NCI-H2107 treated with DMSO at 0.1 percent for 48 hours (cell line): ENCODE data around the gene PPT2.
"Not testable (repeated sequence)": the region's sequence is repeated elsewhere in the genome, so short reads cannot be mapped to it uniquely, and the experiment has no call there.

Source experiments
- DNase-seq: peaks from one replicate; lab custom pipeline; 2025; ENCODE audit not compliant: unreplicated experiment; lab: John Stamatoyannopoulos, UW

The PPT2 gene

DNA sequence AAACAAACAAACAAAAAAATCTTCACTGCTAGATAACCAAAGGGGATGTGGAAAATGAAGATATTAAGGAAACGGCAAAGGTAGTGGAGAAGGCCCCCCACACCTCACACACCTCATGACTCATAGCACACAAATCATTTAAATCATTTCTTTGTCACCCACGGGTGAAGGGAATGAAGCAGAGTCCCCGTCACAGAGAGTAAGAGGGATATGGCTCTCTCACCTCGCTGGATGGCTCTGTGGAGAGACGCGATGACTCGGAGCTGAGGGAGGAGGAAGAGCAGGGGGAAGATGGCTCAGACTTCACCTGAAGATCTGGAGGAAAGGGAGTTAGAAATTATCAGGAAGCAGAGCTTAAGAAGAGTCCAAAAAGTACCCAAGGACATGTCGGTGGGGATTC, 27.1 kb upstream of the PPT2 start:
- no peak for DNase-seq

DNA sequence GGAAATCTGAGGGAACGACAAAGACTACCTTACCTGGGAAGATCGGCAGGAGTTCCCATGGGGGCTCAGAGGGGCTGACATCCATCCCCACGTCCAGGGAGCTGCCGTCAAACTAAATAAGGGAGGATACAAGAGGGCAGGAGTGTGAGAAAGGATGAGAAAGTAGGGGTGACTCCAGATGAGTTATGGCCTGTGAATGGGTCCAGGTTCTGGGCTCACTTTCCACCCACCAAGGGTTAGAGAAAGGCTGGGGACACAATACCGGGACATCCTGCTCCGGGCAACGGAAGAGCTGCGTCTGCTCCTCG, 26.6 kb upstream of the PPT2 start:
- no peak for DNase-seq

DNA sequence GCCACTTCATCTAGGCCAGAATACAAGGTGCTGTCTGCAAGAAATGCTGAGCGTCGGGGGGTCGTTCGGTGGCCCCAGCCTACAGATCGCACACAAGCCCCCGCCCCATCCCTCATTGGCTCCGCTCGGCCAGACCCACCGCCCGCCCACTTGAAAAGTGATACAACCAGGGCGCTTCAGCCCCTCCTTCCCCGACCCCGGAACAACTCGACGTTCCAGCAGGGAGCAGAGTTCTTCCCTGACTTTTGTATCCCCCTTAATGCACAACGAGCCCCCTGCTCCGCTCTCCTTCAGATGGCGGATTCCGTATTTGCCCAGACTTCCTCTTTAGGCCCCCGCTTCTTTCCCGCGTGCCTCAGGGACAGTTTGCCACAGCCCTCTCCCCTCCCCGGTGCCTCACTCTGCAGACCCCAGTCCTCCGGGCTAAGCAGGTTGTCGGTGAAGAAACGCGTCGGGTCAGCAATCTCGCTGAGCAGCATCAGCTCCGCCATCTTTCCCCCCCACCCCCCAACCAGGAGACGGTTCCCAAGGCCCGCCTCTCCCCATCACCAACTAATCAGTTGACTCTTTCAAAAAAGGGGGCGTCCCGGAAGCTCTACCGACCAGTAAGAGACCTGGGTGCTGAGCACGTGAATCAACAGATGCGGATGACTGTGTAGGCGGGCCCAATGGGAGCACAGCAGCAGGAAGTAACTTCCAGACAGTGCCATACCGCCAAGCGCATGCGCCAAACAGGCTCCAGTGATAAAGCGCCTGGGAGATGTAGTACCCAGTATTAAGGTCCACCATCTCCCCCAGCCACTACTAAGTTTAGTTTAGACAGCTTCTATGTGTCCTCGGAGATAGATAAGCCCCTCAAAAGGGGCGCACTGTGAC, 26.0 kb upstream of the PPT2 start, which contains the start of gene ATF6B:
Gene ATF6B, minus strand, starts transcription at position 530 of the 876 bp plus-strand sequence. Its CDS starts 39 bp downstream, at position 491.
- peak; percentile 93 for DNase-seq

DNA sequence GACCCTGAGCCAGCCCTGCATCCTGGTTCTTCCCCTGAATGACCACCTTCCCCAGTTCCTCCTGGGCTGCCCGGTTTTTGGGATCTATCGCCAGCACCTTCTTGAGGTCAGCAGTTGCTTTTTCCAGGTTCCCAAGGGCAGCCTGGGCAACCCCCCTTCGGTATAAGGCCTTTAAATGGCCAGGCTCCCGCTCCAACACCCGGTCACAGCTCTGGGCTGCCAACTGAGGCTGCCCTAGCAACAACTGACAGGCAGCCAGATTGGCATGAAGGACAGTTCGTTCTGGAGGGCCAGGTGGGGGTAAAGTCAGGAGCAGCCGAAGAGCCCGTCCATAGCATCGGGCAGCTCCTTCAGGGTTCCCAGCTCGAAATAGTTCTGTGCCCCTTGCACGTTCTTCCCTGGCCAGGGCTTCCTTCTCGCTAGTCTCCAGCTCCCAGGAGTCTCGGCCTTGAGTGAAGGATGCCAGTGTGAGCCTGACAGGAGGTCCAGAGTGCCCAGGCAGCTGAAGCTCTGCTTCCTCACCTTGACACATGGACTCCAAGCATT, 25.1 kb upstream of the PPT2 start:
- DNase-seq, result no peak

DNA sequence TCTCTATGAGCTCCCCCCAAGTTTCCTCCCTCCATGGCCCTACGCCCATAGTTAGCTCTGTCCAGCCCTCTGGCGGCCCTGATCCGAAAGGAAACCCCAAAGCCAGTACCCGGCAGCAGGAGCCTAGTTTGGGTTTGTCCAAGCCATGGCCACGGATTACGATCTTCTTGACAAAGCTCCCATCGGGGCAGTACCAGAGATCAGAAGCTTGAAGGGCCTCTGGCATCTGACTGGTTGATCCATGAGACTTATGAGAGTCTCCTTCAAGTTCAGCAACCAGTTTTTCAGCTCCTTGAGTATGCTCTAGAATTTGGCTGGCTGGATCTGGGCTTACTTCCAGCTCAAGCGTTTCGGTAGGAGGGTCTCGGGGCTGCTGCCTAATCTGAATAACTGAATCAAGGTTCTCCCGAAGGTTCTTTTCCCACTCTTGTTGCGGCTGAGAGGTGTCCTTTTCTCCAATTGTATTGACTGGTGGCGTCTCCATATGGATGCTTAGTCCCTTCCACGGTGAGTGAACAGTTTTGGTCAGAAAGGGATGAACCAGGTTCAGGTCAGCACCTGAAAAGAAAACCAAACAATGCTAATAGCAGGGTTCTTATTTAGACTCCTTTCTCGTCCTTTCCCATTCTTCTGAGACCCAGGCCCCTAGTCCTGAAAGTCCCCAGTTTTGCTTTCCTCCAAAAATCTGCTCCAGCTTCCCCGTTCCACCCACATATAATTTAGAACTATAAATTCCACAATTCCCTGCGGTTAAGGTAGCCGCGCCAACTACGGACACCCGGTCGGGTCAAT, 24.4 kb upstream of the PPT2 start:
- DNase-seq, result peak; percentile 45

GRCh38 chr6:32131439-32131948, 22.4 kb upstream of the PPT2 start:
- no peak for DNase-seq

DNA sequence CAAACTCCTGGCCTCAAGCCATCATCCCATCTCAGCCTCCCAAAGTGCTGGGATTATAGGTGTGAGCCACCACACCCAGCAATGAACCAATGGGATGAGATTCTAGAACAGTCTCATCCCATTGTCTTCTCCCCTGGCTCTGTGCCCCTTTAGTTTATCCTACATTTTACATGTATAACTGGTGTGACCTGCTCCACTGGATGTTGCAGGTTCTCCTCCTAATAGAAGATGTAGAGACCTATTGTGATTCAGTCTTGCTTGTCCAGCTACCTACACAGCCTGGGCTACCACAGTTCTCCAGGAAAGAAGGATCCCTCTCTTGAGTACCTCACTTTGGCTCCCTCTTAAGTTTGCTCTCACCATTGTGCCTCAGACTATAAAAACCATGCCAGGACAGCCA, 21.8 kb upstream of the PPT2 start:
- DNase-seq, result no peak

DNA sequence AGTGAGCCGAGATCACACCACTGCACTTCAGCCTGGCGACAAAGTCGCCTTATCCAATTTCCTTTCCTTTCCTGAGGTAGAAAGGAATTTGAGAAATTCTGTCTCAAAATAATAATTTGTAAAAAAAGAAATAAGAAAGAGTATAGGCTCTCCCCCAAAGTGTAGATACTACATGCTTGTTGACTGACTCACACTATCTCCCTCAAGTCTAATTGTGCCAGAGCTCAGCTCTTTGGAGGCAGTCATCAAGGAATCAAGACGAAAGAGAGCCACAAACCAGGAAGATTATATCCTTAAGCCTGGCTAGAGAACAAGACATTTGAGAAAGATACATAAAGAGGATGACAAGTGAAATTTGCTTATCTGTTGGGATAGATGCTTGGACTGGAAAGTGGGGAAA, 20.2 kb upstream of the PPT2 start:
- no peak for DNase-seq

DNA sequence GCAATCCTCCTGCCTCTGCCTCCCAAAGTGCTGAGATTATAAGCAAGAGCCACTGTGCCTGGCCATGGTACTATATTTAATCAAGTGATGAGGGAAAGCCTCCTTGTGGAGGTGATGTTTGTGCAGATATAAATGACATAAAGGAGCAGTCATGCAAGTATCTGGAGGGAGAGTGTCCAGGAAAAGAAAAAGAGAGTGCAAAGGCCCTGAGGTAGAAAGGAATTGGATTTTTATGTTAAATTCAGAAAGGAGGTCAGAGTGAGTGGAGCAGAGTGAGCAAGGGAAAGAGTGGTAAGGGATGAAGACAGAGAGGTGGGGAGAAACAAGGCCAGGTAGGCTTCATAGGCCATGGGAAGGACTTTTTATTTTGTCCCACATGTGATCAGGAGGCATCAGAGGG, 16.5 kb upstream of the PPT2 start:
- no peak for DNase-seq

DNA sequence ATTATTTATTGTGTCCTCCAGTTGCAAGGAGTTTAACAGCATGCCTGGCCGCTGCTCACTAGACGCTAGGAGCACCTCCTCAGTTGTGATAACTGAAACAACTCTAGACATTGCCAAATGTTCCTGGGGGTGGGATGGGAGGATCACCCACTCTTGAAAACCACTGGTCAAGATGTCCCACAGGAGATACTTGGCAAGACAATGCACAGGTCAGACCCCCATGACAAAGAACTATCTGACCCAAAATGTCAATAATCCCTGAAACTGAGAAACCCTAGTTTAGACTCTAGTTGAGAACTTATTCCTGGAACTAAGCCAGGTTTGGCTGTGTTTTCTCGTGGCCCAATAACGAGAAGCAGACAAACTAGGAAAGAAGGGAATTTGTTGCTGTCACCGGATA, 14.4 kb upstream of the PPT2 start:
- DNase-seq, result no peak

DNA sequence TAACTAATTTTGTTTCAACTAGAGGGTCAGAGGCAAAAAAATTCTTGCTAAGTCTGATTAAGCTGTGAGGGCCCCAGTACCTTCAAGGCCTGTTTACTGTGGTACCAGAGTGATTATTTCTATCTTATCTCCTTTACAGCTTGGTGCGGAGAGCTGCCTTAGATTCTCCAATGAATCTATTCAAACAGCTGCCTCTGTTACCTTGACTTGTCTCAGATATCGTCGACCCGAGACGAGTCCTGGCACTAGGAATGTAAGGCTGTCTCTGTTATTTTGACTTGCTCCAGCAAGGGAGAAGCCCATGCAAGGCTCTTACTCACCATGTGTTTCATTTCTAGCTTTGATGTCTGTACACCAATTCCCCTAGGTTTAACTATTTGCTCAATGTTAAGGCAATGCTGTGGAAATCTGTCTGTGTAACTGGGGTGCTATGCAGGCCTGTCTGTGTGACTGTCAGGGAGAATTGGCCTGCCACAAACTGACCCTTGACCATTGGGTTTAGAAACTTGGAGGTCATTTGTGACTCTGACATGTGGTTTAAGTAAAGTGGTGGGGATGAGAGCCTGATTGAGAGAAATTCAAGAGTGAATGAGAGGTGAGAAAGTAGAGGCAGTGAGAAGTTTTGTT, 13.4 kb upstream of the PPT2 start:
- no peak for DNase-seq

- not testable (repeated sequence) for DNase-seq
These were observed 9.7 kb upstream of the PPT2 start for GRCh38 chr6:32144238-32144637.

GRCh38 chr6:32146287-32146686, 7.7 kb upstream of the PPT2 start:
- no peak for DNase-seq

DNA sequence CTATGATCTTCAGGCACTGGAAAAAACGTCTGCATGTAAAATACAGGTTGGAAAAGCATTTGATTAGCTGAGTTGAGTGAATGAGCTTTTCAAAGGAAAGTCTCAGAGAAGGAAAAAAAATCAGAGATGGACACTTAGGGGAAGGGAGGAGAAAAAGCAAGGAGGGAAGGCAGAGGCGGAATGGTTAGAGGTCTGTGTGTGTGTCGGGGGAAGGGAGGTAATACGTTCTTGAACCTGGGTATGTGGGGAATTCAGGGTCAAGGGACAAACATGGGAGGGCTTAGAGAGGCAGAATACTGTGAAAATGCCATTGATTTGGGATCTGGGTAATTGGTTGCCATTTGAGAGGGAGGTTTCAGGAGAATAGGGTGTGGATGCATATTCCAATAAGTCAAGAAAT, 7.3 kb upstream of the PPT2 start:
- DNase-seq, result no peak

DNA sequence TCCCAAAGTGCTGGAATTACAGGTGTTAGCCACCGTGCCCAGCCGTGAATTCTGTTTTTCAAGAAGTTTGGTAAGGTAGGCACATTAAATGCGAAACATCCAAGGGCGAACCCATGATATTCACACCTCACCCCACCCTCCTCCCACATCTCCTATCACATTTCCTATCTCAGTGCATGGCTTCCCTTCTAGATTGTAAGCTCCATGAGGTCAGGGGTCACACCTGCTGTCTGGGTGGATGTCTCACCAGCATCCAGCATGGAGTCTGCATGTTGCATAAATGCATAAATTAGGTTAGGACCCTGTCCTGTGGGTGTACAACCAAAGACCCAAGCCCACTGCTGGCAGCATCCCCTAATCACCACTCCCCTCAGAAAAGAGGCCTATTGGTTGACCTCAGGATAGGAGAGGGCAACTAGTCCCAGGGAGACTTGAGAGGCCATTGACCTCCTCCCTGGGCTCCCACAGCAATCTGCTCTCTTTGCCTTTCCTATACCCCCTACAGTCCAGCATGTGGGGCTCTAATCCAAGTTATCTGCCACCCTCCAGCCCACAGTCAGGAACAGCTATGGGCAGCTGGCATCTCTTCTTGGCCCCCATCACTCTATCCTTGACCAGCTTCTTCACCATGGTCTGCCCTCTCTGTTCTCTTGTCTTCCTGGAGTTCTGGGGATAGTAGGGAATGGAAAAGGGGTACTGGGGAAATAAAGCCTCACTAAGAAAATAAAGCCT, 6.4 kb upstream of the PPT2 start:
- DNase-seq, result no peak

GRCh38 chr6:32148289-32149091, 5.5 kb upstream of the PPT2 start:
- no peak for DNase-seq

DNA sequence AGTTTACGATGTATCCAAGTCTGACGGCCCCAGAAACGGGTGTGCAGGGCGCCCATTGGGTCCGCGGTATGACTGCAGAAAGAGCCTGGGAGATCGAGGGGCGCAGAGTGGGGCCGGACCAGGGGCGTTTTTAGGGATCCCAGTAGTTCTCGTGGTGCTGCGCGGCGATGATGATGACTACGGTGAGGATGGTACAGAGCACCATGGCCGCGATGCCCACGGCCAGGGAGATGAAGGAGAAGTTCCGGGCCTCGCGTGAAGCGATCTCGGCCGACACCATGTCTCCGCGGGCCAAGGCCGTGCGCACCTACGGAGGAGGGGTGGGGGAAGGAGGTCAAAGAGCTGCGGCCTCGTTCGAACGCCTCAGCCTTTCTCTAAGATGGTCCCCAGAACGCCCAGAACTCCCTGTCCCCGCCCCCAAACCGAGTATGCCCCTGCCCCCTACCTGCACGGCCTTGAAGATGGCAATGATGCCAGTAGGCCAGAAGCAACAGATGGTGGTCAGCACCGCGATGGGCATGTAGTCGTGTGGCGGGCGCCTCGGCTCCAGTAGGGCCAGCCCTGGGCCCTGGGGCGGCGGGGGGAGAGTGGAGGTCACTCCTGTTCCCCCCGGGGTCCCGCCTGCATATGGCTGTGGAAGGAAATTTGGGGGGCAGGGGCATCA, 4.7 kb upstream of the PPT2 start:
- no peak for DNase-seq

GRCh38 chr6:32149932-32150870, 3.7 kb upstream of the PPT2 start:
- DNase-seq, result no peak
